Measurements from ENCODE around the gene SLC25A12.

Gene SLC25A12

GRCh38 chr2:171822525-171823322, 71.3 kb downstream of the SLC25A12 start:
- no peak for DNase-seq
- Histone ChIP-seq H3K27ac (no peak overlapping the region), H3K4me3 (ENCODE audit: low read depth, low read length) (no peak overlapping the region), H3K36me3 (replicated peaks) (no peaks in the 10 kb centered on the region), H3K27me3 (replicated peaks) (no peaks in the 10 kb centered on the region)
- in situ Hi-C loops (cut with HindIII; ENCODE audit: low pct_ligation_motif_present, low sequenced_read_pairs), result loop anchor here (25.0 kb wide), 1 partner anchor 290 kb away; the partner anchor contains the start of gene DLX2
- TF ChIP-seq CTCF (IDR thresholded peaks at IDR 0.05; ENCODE audit: low read depth, low read length, missing control alignments), result no peak

- TF ChIP-seq CTCF (IDR thresholded peaks at IDR 0.05; ENCODE audit: low read depth, low read length, missing control alignments), result no peak
- Histone ChIP-seq H3K36me3 (replicated peaks) (no peaks in the 10 kb centered on the region), H3K27me3 (replicated peaks) (no peaks in the 10 kb centered on the region), H3K27ac (no peak overlapping the region), H3K4me3 (ENCODE audit: low read depth, low read length) (no peak overlapping the region)
- no peak for DNase-seq
- in situ Hi-C loops (cut with HindIII; ENCODE audit: low pct_ligation_motif_present, low sequenced_read_pairs), result loop anchor here (25.0 kb wide), 1 partner anchor 293 kb away; the partner anchor contains the start of gene DLX2
Observed at GRCh38 chr2:171819453-171819852, 74.6 kb downstream of the SLC25A12 start.

GRCh38 chr2:171814883-171815282, 79.2 kb downstream of the SLC25A12 start:
- Histone ChIP-seq H3K4me3 (ENCODE audit: low read depth, low read length) (no peak overlapping the region), H3K36me3 (replicated peaks) (no peaks in the 10 kb centered on the region), H3K27ac (no peak overlapping the region), H3K27me3 (replicated peaks) (no peaks in the 10 kb centered on the region)
- in situ Hi-C loops (cut with HindIII; ENCODE audit: low pct_ligation_motif_present, low sequenced_read_pairs), result loop anchor here (25.0 kb wide), 1 partner anchor 297 kb away; the partner anchor contains the start of gene DLX2
- no peak for TF ChIP-seq CTCF (IDR thresholded peaks at IDR 0.05; ENCODE audit: low read depth, low read length, missing control alignments)
- no peak for DNase-seq

GRCh38 chr2:171814174-171814573, 79.9 kb downstream of the SLC25A12 start:
- Histone ChIP-seq H3K27ac (no peak overlapping the region), H3K27me3 (replicated peaks) (no peaks in the 10 kb centered on the region), H3K36me3 (replicated peaks) (no peaks in the 10 kb centered on the region), H3K4me3 (ENCODE audit: low read depth, low read length) (no peak overlapping the region)
- in situ Hi-C loops (cut with HindIII; ENCODE audit: low pct_ligation_motif_present, low sequenced_read_pairs), result loop anchor here (25.0 kb wide), 1 partner anchor 298 kb away; the partner anchor contains the start of gene DLX2
- TF ChIP-seq CTCF (IDR thresholded peaks at IDR 0.05; ENCODE audit: low read depth, low read length, missing control alignments), result no peak
- no peak for DNase-seq

- no peak for TF ChIP-seq CTCF (IDR thresholded peaks at IDR 0.05; ENCODE audit: low read depth, low read length, missing control alignments)
- H3K4me3 ChIP-seq (ENCODE audit: low read depth, low read length), result no peak overlapping the region
- no peak for DNase-seq
- in situ Hi-C loops (cut with HindIII; ENCODE audit: low pct_ligation_motif_present, low sequenced_read_pairs), result loop anchor here (25.0 kb wide), 1 partner anchor 299 kb away; the partner anchor contains the start of gene DLX2
- no peaks in the 10 kb centered on the region for H3K36me3 ChIP-seq (replicated peaks)
- no peaks in the 10 kb centered on the region for H3K27me3 ChIP-seq (replicated peaks)
- no peak overlapping the region for H3K27ac ChIP-seq
Observed at GRCh38 chr2:171813729-171814128, 80.3 kb downstream of the SLC25A12 start.
